Glutamatergic neuron (in vitro differentiated cells): ENCODE measurements around the gene MOGAT1. TPM values are rescaled to one million over a fixed set of nuclear protein-coding genes. Genes with fewer than 3 reads are reported as not detected.

ENCODE experiments used
- DNase-seq: peaks from one replicate; pipeline ENCODE4 v3.0.0; 2022
- H3K27ac Mint-ChIP-seq: one replicate; pipeline ENCODE4 v1.8.0; 2020; ENCODE audit warnings: mild to moderate bottlenecking, mixed read lengths, inconsistent platforms; ENCODE audit not compliant: unreplicated experiment
- H3K27me3 Mint-ChIP-seq: one replicate; pipeline ENCODE4 v1.8.0; 2020; ENCODE audit warnings: mild to moderate bottlenecking, moderate library complexity, mixed read lengths, inconsistent platforms; ENCODE audit not compliant: unreplicated experiment
- H3K36me3 Mint-ChIP-seq: one replicate; pipeline ENCODE4 v1.8.0; 2020; ENCODE audit warnings: mild to moderate bottlenecking, mixed read lengths, inconsistent platforms; ENCODE audit not compliant: unreplicated experiment
- H3K4me1 Mint-ChIP-seq: one replicate; pipeline ENCODE4 v1.8.0; 2020; ENCODE audit warnings: mild to moderate bottlenecking, low read depth, mixed read lengths, inconsistent platforms; ENCODE audit not compliant: unreplicated experiment
- H3K4me3 Mint-ChIP-seq: one replicate; pipeline ENCODE4 v1.8.0; 2020; ENCODE audit warnings: mild to moderate bottlenecking, mixed read lengths, inconsistent platforms; ENCODE audit not compliant: unreplicated experiment
- H3K9me3 Mint-ChIP-seq: one replicate; pipeline ENCODE4 v1.8.0; 2020; ENCODE audit warnings: mild to moderate bottlenecking, moderate library complexity, mixed read lengths, inconsistent platforms; ENCODE audit not compliant: unreplicated experiment
- CTCF ChIP-seq: fragments of 200-600 bp; sonication (generic); IDR thresholded peaks from one replicate; pipeline ENCODE4 v1.5.0; 2021; ENCODE audit not compliant: partially characterized antibody, unreplicated experiment
- total RNA-seq: library from RNA; stranded (reverse); fragmentation: NEBNext Ultra II Directional; extraction: Animal tissue kit (Norgen Biotek cat#: 25700); gene quantifications from one replicate; pipeline ENCODE4 v1.2.1, GENCODE V29; 2021; ENCODE audit not compliant: unreplicated experiment

Gene MOGAT1
- total RNA-seq, 1 donor from 2014 or later: not detected

- H3K9me3 Mint-ChIP-seq: peaks cover under 1% of the 10 kb centered on the region
- peaks cover 17% of the 10 kb centered on the region for H3K4me1 Mint-ChIP-seq
- DNase-seq: no peak
- H3K27ac Mint-ChIP-seq: no peak overlapping the region
- no peaks in the 10 kb centered on the region for H3K36me3 Mint-ChIP-seq
- TF ChIP-seq CTCF: no peak
- H3K4me3 Mint-ChIP-seq: no peak overlapping the region
- H3K27me3 Mint-ChIP-seq: no peaks in the 10 kb centered on the region
Observed at GRCh38 chr2:222747526-222748160, 76.2 kb downstream of the MOGAT1 start.

GRCh38 chr2:222750533-222750932 is 79.1 kb downstream of the MOGAT1 start:
- TF ChIP-seq CTCF: no peak
- Mint-ChIP-seq H3K36me3 (no peaks in the 10 kb centered on the region), H3K27ac (no peak overlapping the region), H3K27me3 (peaks cover 6% of the 10 kb centered on the region), H3K4me3 (no peak overlapping the region), H3K9me3 (peaks cover 10% of the 10 kb centered on the region), H3K4me1 (peaks cover 29% of the 10 kb centered on the region)
- no peak for DNase-seq

- Mint-ChIP-seq H3K27ac (peak overlapping the region; percentile 55), H3K9me3 (peaks cover 10% of the 10 kb centered on the region), H3K4me1 (peaks cover 29% of the 10 kb centered on the region), H3K27me3 (peaks cover 6% of the 10 kb centered on the region), H3K36me3 (no peaks in the 10 kb centered on the region), H3K4me3 (no peak overlapping the region)
- DNase-seq: no peak
- TF ChIP-seq CTCF: no peak
Observed at GRCh38 chr2:222751238-222751637, 79.8 kb downstream of the MOGAT1 start.

GRCh38 chr2:222751821-222752719 is 80.6 kb downstream of the MOGAT1 start:
- Mint-ChIP-seq H3K9me3 (peaks cover 10% of the 10 kb centered on the region), H3K27me3 (peaks cover 9% of the 10 kb centered on the region), H3K4me1 (peaks cover 29% of the 10 kb centered on the region), H3K36me3 (no peaks in the 10 kb centered on the region), H3K4me3 (no peak overlapping the region), H3K27ac (peak overlapping the region; percentile 92)
- no peak for TF ChIP-seq CTCF
- DNase-seq: no peak

GRCh38 chr2:222752746-222753145 is 81.3 kb downstream of the MOGAT1 start:
- Mint-ChIP-seq H3K27me3 (peaks cover 9% of the 10 kb centered on the region), H3K36me3 (no peaks in the 10 kb centered on the region), H3K9me3 (peaks cover 10% of the 10 kb centered on the region), H3K4me1 (peaks cover 29% of the 10 kb centered on the region), H3K4me3 (peak overlapping the region; percentile 39), H3K27ac (peak overlapping the region; percentile 92)
- DNase-seq: no peak
- no peak for TF ChIP-seq CTCF
